ENCODE data around the gene CPVL. TPM values are rescaled to one million over a fixed set of nuclear protein-coding genes. Genes with fewer than 3 reads are reported as not detected.

CPVL gene
- total RNA-seq, 2 experiments from 2014 or later: not detected

GRCh38 chr7:28999895-29000716, 146.2 kb downstream of the CPVL start:
- Mint-ChIP-seq H3K4me1 (ENCODE audit: low read depth) (no peaks in the 10 kb centered on the region), H3K9me3 (no peaks in the 10 kb centered on the region), H3K4me3 (no peak overlapping the region), H3K36me3 (ENCODE audit: low read depth) (no peaks in the 10 kb centered on the region), H3K27me3 (ENCODE audit: low read depth) (peaks cover 4% of the 10 kb centered on the region), H3K27ac (no peak overlapping the region)
- CTCF ChIA-PET: no interaction called here
- intact Hi-C loops (cut with micrococcal nuclease): no loop called here
- DNase-seq: no peak

- Mint-ChIP-seq H3K27me3 (ENCODE audit: low read depth) (peaks cover 4% of the 10 kb centered on the region), H3K36me3 (ENCODE audit: low read depth) (no peaks in the 10 kb centered on the region), H3K4me3 (no peak overlapping the region), H3K4me1 (ENCODE audit: low read depth) (no peaks in the 10 kb centered on the region), H3K27ac (no peak overlapping the region), H3K9me3 (no peaks in the 10 kb centered on the region)
- intact Hi-C loops (cut with micrococcal nuclease): no loop called here
- CTCF ChIA-PET: no interaction called here
- DNase-seq: no peak
Observed at GRCh38 chr7:28999427-28999826, 146.9 kb downstream of the CPVL start.

GRCh38 chr7:28998105-28998504, 148.2 kb downstream of the CPVL start:
- Mint-ChIP-seq H3K27me3 (ENCODE audit: low read depth) (peaks cover 5% of the 10 kb centered on the region), H3K9me3 (no peaks in the 10 kb centered on the region), H3K27ac (no peak overlapping the region), H3K4me1 (ENCODE audit: low read depth) (no peaks in the 10 kb centered on the region), H3K36me3 (ENCODE audit: low read depth) (no peaks in the 10 kb centered on the region), H3K4me3 (no peak overlapping the region)
- intact Hi-C loops (cut with micrococcal nuclease): no loop called here
- DNase-seq: no peak
- CTCF ChIA-PET: interaction anchor here (1.1 kb wide), 1 partner anchor 22 kb away, joined by 4 read pairs; no protein-coding TSS in a partner anchor

- DNase-seq: no peak
- CTCF ChIA-PET: no interaction called here
- no peaks in the 10 kb centered on the region for H3K4me1 Mint-ChIP-seq (ENCODE audit: low read depth)
- intact Hi-C loops (cut with micrococcal nuclease): no loop called here
- peaks cover 10% of the 10 kb centered on the region for H3K27me3 Mint-ChIP-seq (ENCODE audit: low read depth)
- no peaks in the 10 kb centered on the region for H3K36me3 Mint-ChIP-seq (ENCODE audit: low read depth)
- no peak overlapping the region for H3K27ac Mint-ChIP-seq
- no peaks in the 10 kb centered on the region for H3K9me3 Mint-ChIP-seq
- H3K4me3 Mint-ChIP-seq: no peak overlapping the region
Observed at GRCh38 chr7:28996836-28997235, 149.5 kb downstream of the CPVL start.

GRCh38 chr7:28993371-28993770, 153.0 kb downstream of the CPVL start:
- H3K4me3 Mint-ChIP-seq: no peak overlapping the region
- CTCF ChIA-PET: interaction anchor here (0.6 to 0.7 kb wide), 2 partner anchors 109 to 112 kb away, joined by 3 read pairs; no protein-coding TSS in a partner anchor
- no peak for DNase-seq
- intact Hi-C loops (cut with micrococcal nuclease): no loop called here
- no peaks in the 10 kb centered on the region for H3K9me3 Mint-ChIP-seq
- no peaks in the 10 kb centered on the region for H3K4me1 Mint-ChIP-seq (ENCODE audit: low read depth)
- H3K27me3 Mint-ChIP-seq (ENCODE audit: low read depth): peaks cover 12% of the 10 kb centered on the region
- no peaks in the 10 kb centered on the region for H3K36me3 Mint-ChIP-seq (ENCODE audit: low read depth)
- no peak overlapping the region for H3K27ac Mint-ChIP-seq

- H3K27me3 Mint-ChIP-seq (ENCODE audit: low read depth): peaks cover 12% of the 10 kb centered on the region
Observed at GRCh38 chr7:28992798-28993197, 153.5 kb downstream of the CPVL start.

GRCh38 chr7:28990200-28990960, 156.0 kb downstream of the CPVL start:
- no peak overlapping the region for H3K27ac Mint-ChIP-seq
- intact Hi-C loops (cut with micrococcal nuclease): no loop called here
- no peak overlapping the region for H3K4me3 Mint-ChIP-seq
- CTCF ChIA-PET: interaction anchor here (0.8 kb wide), 1 partner anchor 118 kb away, joined by 3 read pairs; no protein-coding TSS in a partner anchor
- H3K4me1 Mint-ChIP-seq (ENCODE audit: low read depth): no peaks in the 10 kb centered on the region
- H3K27me3 Mint-ChIP-seq (ENCODE audit: low read depth): peaks cover 12% of the 10 kb centered on the region
- no peak for DNase-seq
- no peaks in the 10 kb centered on the region for H3K36me3 Mint-ChIP-seq (ENCODE audit: low read depth)
- H3K9me3 Mint-ChIP-seq: no peaks in the 10 kb centered on the region

More at GRCh38 chr7:28992798-28993197, 153.5 kb downstream of the CPVL start:
- Mint-ChIP-seq H3K4me1 (ENCODE audit: low read depth) (no peaks in the 10 kb centered on the region), H3K36me3 (ENCODE audit: low read depth) (no peaks in the 10 kb centered on the region), H3K4me3 (no peak overlapping the region), H3K9me3 (no peaks in the 10 kb centered on the region), H3K27ac (no peak overlapping the region)
- intact Hi-C loops (cut with micrococcal nuclease): no loop called here
- CTCF ChIA-PET: no interaction called here
- no peak for DNase-seq

GRCh38 chr7:28989211-28989980, 156.9 kb downstream of the CPVL start:
- Mint-ChIP-seq H3K9me3 (no peaks in the 10 kb centered on the region), H3K27me3 (ENCODE audit: low read depth) (peaks cover 12% of the 10 kb centered on the region), H3K4me3 (no peak overlapping the region), H3K4me1 (ENCODE audit: low read depth) (no peaks in the 10 kb centered on the region), H3K36me3 (ENCODE audit: low read depth) (no peaks in the 10 kb centered on the region), H3K27ac (no peak overlapping the region)
- DNase-seq: no peak
- CTCF ChIA-PET: no interaction called here
- intact Hi-C loops (cut with micrococcal nuclease): no loop called here

- H3K27me3 Mint-ChIP-seq (ENCODE audit: low read depth): peaks cover 16% of the 10 kb centered on the region
- no peak for DNase-seq
- H3K36me3 Mint-ChIP-seq (ENCODE audit: low read depth): no peaks in the 10 kb centered on the region
- intact Hi-C loops (cut with micrococcal nuclease): no loop called here
- H3K9me3 Mint-ChIP-seq: no peaks in the 10 kb centered on the region
- no peaks in the 10 kb centered on the region for H3K4me1 Mint-ChIP-seq (ENCODE audit: low read depth)
- H3K4me3 Mint-ChIP-seq: no peak overlapping the region
- CTCF ChIA-PET: no interaction called here
- H3K27ac Mint-ChIP-seq: no peak overlapping the region
Observed at GRCh38 chr7:28988810-28989209, 157.5 kb downstream of the CPVL start.

GRCh38 chr7:28988091-28988490, 158.2 kb downstream of the CPVL start:
- Mint-ChIP-seq H3K27me3 (ENCODE audit: low read depth) (peaks cover 16% of the 10 kb centered on the region), H3K36me3 (ENCODE audit: low read depth) (no peaks in the 10 kb centered on the region), H3K4me1 (ENCODE audit: low read depth) (no peaks in the 10 kb centered on the region), H3K9me3 (no peaks in the 10 kb centered on the region), H3K4me3 (no peak overlapping the region), H3K27ac (no peak overlapping the region)
- intact Hi-C loops (cut with micrococcal nuclease): no loop called here
- DNase-seq: no peak
- CTCF ChIA-PET: no interaction called here

- DNase-seq: no peak
- Mint-ChIP-seq H3K27ac (no peak overlapping the region), H3K27me3 (ENCODE audit: low read depth) (peaks cover 11% of the 10 kb centered on the region), H3K36me3 (ENCODE audit: low read depth) (no peaks in the 10 kb centered on the region), H3K4me3 (no peak overlapping the region), H3K4me1 (ENCODE audit: low read depth) (no peaks in the 10 kb centered on the region), H3K9me3 (no peaks in the 10 kb centered on the region)
- intact Hi-C loops (cut with micrococcal nuclease): no loop called here
- CTCF ChIA-PET: no interaction called here
Observed at GRCh38 chr7:28986765-28987110, 159.6 kb downstream of the CPVL start.

GRCh38 chr7:28986028-28986764, 160.1 kb downstream of the CPVL start:
- Mint-ChIP-seq H3K27me3 (ENCODE audit: low read depth) (peaks cover 15% of the 10 kb centered on the region), H3K9me3 (no peaks in the 10 kb centered on the region), H3K27ac (no peak overlapping the region), H3K4me3 (no peak overlapping the region), H3K36me3 (ENCODE audit: low read depth) (no peaks in the 10 kb centered on the region), H3K4me1 (ENCODE audit: low read depth) (no peaks in the 10 kb centered on the region)
- intact Hi-C loops (cut with micrococcal nuclease): no loop called here
- CTCF ChIA-PET: no interaction called here
- no peak for DNase-seq
